AG04449 (cell line): ENCODE measurements around the gene AGAP1.

Experiments used
- CTCF ChIA-PET: fragments of 350-600 bp; formaldehyde crosslinking; extraction: SDS; loops from one replicate; lab custom pipeline; 2021; ENCODE audit warnings: antibody characterized with exemption; lab: Yijun Ruan, JAX
- POLR2A ChIA-PET: fragments of 400-600, 350-600 bp; formaldehyde crosslinking; extraction: SDS; loops from one replicate; lab custom pipeline; 2020; ENCODE audit warnings: antibody characterized with exemption, inconsistent platforms; lab: Yijun Ruan, JAX
- DNase-seq: peaks from one replicate; pipeline ENCODE4 v3.0.0-alpha.2; 2010; ENCODE audit warnings: low read depth, low spot score
- H3K4me3 ChIP-seq: 2 replicates; pipeline ENCODE4 v1.5.1; 2011; ENCODE audit warnings: low read depth, mild to moderate bottlenecking, control low read depth, low read length
- CTCF ChIP-seq: IDR thresholded peaks from one replicate; pipeline ENCODE4 v1.5.1; 2011; ENCODE audit warnings: mild to moderate bottlenecking, moderate library complexity, low read length, control low read depth, inconsistent platforms; ENCODE audit not compliant: insufficient read depth; ENCODE audit errors: missing control alignments

AGAP1 gene

GRCh38 chr2:235705296-235705695 lies 211.5 kb downstream of the AGAP1 start:
- no peak overlapping the region for H3K4me3 ChIP-seq
- no peak for DNase-seq
- CTCF ChIA-PET: interaction anchor here (0.9 to 1.0 kb wide), 3 partner anchors 26 to 41 kb away, joined by 3 read pairs; no protein-coding TSS in a partner anchor
- POLR2A ChIA-PET: no interaction called here
- TF ChIP-seq CTCF: no peak

- no peak overlapping the region for H3K4me3 ChIP-seq
- ChIA-PET POLR2A (no interaction called here), CTCF (interaction anchor here (0.5 to 1.4 kb wide), 2 partner anchors 32 to 40 kb away, joined by 3 to 4 read pairs; no protein-coding TSS in a partner anchor)
- DNase-seq: no peak
- TF ChIP-seq CTCF: no peak
These were observed 212.7 kb downstream of the AGAP1 start for GRCh38 chr2:235706506-235706905.

- no peak overlapping the region for H3K4me3 ChIP-seq
- ChIA-PET CTCF (interaction anchor here (0.6 to 1.4 kb wide), 2 partner anchors 39 to 113 kb away, joined by 3 to 4 read pairs; no protein-coding TSS in a partner anchor), POLR2A (no interaction called here)
- no peak for DNase-seq
- no peak for TF ChIP-seq CTCF
These were observed 213.7 kb downstream of the AGAP1 start for GRCh38 chr2:235707411-235708096.

- DNase-seq: no peak
- H3K4me3 ChIP-seq: no peak overlapping the region
- ChIA-PET POLR2A (interaction anchor here (0.6 to 0.7 kb wide), 2 partner anchors 34 to 59 kb away, joined by 3 read pairs; no protein-coding TSS in a partner anchor), CTCF (interaction anchor here (1.1 kb wide), 2 partner anchors 10 to 15 kb away, joined by 3 to 4 read pairs; no protein-coding TSS in a partner anchor)
- no peak for TF ChIP-seq CTCF
These were observed 215.4 kb downstream of the AGAP1 start for GRCh38 chr2:235709124-235709813.

GRCh38 chr2:235709969-235710879 lies 216.4 kb downstream of the AGAP1 start:
- no peak overlapping the region for H3K4me3 ChIP-seq
- POLR2A ChIA-PET: no interaction called here
- CTCF ChIA-PET: interaction anchor here (1.1 kb wide), 2 partner anchors 9 to 16 kb away, joined by 3 to 4 read pairs; no protein-coding TSS in a partner anchor
- DNase-seq: no peak
- no peak for TF ChIP-seq CTCF
